HUES6 (cell line): ENCODE measurements around the gene NUDT16.

Source experiments
- H3K27ac ChIP-seq: 2 replicates; pipeline ENCODE4 v1.7.0; 2013; ENCODE audit warnings: low read depth, mild to moderate bottlenecking, low read length, inconsistent platforms
- H3K27me3 ChIP-seq: 2 replicates; pipeline ENCODE4 v1.6.1; 2013; ENCODE audit warnings: low read length; ENCODE audit not compliant: control insufficient read depth, insufficient read depth
- H3K36me3 ChIP-seq: 2 replicates; pipeline ENCODE4 v1.6.1; 2013; ENCODE audit warnings: low read length; ENCODE audit not compliant: control insufficient read depth, insufficient read depth
- H3K4me1 ChIP-seq: 2 replicates; pipeline ENCODE4 v1.6.1; 2013; ENCODE audit warnings: low read length; ENCODE audit not compliant: control insufficient read depth, insufficient read depth
- H3K4me3 ChIP-seq: 2 replicates; pipeline ENCODE4 v1.5.1; 2013; ENCODE audit warnings: low read depth, low read length
- H3K9ac ChIP-seq: one replicate; pipeline ENCODE4 v1.6.1; 2013; ENCODE audit warnings: mild to moderate bottlenecking, low read length
- H3K9me3 ChIP-seq: 2 replicates; pipeline ENCODE4 v1.6.1; 2013; ENCODE audit warnings: low read depth, low read length; ENCODE audit not compliant: control insufficient read depth, insufficient read depth

NUDT16 gene

GRCh38 chr3:131405411-131405810 is 23.8 kb downstream of the NUDT16 start:
- H3K4me1 ChIP-seq, result no peaks in the 10 kb centered on the region
- H3K36me3 ChIP-seq, result no peaks in the 10 kb centered on the region
- H3K4me3 ChIP-seq, result no peak overlapping the region
- H3K27ac ChIP-seq, result no peak overlapping the region
- H3K27me3 ChIP-seq, result no peaks in the 10 kb centered on the region
- H3K9ac ChIP-seq, result no peak overlapping the region
- peaks cover 5% of the 10 kb centered on the region; the same call in 1 of the 2 replicates for H3K9me3 ChIP-seq

DNA sequence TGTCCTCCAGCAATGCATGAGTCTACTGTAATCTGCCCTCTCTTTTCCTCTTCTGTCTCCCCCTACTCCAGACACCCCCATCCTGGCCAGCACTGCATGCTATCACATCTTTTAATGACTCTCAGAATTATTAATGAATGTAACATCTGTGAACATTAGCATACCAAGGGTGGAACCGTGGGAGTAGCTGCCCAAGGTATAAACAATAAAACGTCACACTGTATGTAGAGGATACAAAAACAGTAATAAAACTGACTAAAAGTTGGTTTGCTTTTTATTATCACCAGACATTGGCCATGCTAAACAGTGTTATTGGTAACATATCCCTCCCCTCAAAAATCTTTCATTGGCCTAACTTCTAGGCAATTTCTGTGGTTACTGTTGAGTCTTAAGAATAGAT is 24.7 kb downstream of the NUDT16 start:
- Histone ChIP-seq H3K4me3 (no peak overlapping the region), H3K27ac (no peak overlapping the region), H3K36me3 (no peaks in the 10 kb centered on the region), H3K9ac (no peak overlapping the region), H3K4me1 (no peaks in the 10 kb centered on the region), H3K9me3 (peaks cover 5% of the 10 kb centered on the region; the same call in 1 of the 2 replicates), H3K27me3 (no peaks in the 10 kb centered on the region)

DNA sequence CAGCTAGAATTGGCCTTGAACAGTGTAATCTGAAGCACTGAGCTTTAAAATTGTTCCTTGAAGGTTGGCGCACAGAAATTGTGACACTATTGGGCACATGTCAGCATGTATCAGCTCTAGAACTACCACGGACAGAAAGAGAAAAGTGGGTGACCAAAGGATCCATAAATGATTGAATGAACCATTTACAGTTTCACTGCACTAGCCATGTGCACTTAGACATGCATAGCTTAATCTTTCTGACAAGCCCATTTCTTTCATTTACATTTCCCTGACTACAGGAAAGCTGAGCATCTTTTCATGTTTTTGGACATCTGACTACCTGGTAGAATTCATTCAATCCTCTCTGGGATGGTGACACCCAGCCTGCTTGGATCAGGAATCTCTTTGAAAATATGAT is 36.2 kb downstream of the NUDT16 start:
- Histone ChIP-seq H3K4me1 (no peaks in the 10 kb centered on the region), H3K4me3 (no peak overlapping the region), H3K36me3 (no peaks in the 10 kb centered on the region), H3K27me3 (no peaks in the 10 kb centered on the region), H3K9ac (no peak overlapping the region), H3K27ac (no peak overlapping the region), H3K9me3 (peaks cover 3% of the 10 kb centered on the region; the same call in 1 of the 2 replicates)

DNA sequence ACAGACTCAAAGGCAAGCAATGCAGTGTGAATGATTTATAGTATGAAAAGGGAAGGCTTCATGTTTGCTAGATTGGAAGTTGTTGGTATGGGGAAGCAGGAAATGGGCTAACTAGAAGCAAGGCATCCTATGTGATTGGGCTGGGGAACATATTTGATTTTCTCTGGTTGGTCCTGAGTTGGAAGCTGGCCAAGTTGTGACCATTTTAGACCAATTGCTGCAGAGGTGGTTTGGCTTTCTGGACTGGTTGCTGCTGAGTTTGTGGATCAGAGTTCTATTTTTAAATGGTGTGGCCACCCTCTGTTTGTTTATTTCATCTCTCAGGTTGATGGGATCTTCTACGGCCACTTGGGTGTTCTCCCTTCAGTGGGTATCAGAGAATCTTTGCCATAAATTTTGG is 39.7 kb downstream of the NUDT16 start:
- H3K9me3 ChIP-seq, result no peaks in the 10 kb centered on the region
- no peak overlapping the region for H3K9ac ChIP-seq
- no peaks in the 10 kb centered on the region for H3K27me3 ChIP-seq
- no peak overlapping the region for H3K27ac ChIP-seq
- no peaks in the 10 kb centered on the region for H3K4me1 ChIP-seq
- no peaks in the 10 kb centered on the region for H3K36me3 ChIP-seq
- H3K4me3 ChIP-seq, result no peak overlapping the region

- H3K36me3 ChIP-seq, result no peaks in the 10 kb centered on the region
- no peaks in the 10 kb centered on the region for H3K9me3 ChIP-seq
- H3K9ac ChIP-seq, result no peak overlapping the region
- H3K27ac ChIP-seq, result no peak overlapping the region
- H3K27me3 ChIP-seq, result no peaks in the 10 kb centered on the region
- H3K4me1 ChIP-seq, result no peaks in the 10 kb centered on the region
- no peak overlapping the region for H3K4me3 ChIP-seq
Measured at GRCh38 chr3:131421957-131422498, 40.5 kb downstream of the NUDT16 start.

DNA sequence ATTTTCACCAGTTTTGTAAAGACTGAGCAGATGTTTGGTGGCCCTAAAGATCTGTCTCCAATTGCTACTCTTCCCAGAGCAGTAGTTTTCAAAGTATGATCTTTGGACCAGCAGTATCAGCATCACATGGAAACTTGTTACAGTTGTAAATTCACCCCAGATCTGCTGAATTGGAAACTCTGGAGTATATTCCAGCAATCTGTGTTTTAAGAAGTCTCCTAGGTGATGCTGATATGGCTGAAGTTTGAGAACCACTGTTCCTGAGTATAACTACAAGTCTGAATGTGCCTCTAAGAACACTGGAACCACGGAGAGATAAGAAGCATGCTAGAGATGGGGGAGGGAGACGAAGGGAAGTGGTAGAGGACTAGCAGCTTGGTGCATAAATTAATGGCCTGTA is 45.7 kb downstream of the NUDT16 start:
- Histone ChIP-seq H3K27ac (no peak overlapping the region), H3K4me1 (no peaks in the 10 kb centered on the region), H3K4me3 (no peak overlapping the region), H3K9ac (no peak overlapping the region), H3K27me3 (no peaks in the 10 kb centered on the region), H3K9me3 (no peaks in the 10 kb centered on the region), H3K36me3 (no peaks in the 10 kb centered on the region)

DNA sequence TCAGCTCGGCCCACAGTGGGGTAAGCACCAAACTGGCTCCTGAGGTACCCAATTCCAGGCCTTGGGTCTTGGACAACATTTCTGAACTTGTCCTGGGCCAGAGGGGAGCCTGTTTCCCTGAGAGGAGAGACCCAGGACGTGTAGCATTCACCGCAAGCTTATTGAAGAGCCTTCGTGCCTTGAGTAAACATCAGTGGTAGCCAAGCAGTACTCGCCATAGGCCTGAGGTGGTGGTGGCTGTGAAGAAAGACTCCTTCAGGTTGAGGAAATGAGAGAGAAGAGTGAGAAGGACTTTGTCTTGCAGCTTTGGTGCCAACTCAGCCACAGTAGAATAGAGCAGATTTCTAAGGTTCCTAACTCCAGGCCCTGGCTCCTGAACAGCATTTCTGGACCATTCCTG is 50.2 kb downstream of the NUDT16 start:
- H3K4me1 ChIP-seq, result no peaks in the 10 kb centered on the region
- no peak overlapping the region for H3K9ac ChIP-seq
- H3K27me3 ChIP-seq, result no peaks in the 10 kb centered on the region
- no peak overlapping the region for H3K27ac ChIP-seq
- no peaks in the 10 kb centered on the region for H3K9me3 ChIP-seq
- H3K36me3 ChIP-seq, result no peaks in the 10 kb centered on the region
- no peak overlapping the region for H3K4me3 ChIP-seq

GRCh38 chr3:131432441-131432840 is 50.9 kb downstream of the NUDT16 start:
- Histone ChIP-seq H3K9me3 (no peaks in the 10 kb centered on the region), H3K27ac (no peak overlapping the region), H3K36me3 (no peaks in the 10 kb centered on the region), H3K4me3 (no peak overlapping the region), H3K9ac (no peak overlapping the region), H3K27me3 (no peaks in the 10 kb centered on the region), H3K4me1 (no peaks in the 10 kb centered on the region)

DNA sequence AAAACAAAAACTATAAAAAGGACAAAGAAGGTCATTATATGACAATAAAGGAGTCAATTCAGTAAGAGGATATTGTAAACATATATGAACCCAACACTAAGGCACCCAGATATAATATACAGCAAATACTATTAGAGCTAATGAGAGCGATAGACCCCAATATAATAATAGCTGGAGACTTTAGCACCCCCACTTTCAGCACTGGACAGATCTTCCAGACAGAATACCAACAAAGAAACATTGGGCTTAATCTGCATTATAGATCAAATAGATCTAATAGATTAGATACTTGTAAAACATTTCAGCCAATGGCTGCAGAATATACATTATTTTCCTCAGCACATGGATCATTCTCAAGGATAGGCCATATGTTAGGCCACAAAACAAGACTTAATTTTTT is 53.4 kb downstream of the NUDT16 start:
- H3K4me3 ChIP-seq, result no peak overlapping the region
- no peaks in the 10 kb centered on the region for H3K27me3 ChIP-seq
- no peak overlapping the region for H3K9ac ChIP-seq
- no peaks in the 10 kb centered on the region for H3K4me1 ChIP-seq
- no peaks in the 10 kb centered on the region for H3K36me3 ChIP-seq
- no peaks in the 10 kb centered on the region for H3K9me3 ChIP-seq
- H3K27ac ChIP-seq, result no peak overlapping the region
